HEK293T (cell line): ENCODE results near the gene CERS1.

ENCODE experiments used
- BHLHE40 ChIP-seq: fragments of 450-650 bp; IDR thresholded peaks from 2 replicates; pipeline ENCODE4 v1.6.1; 2016; ENCODE audit warnings: mild to moderate bottlenecking, moderate library complexity, borderline replicate concordance
- CTBP1 ChIP-seq: fragments of 450-650 bp; IDR thresholded peaks from 2 replicates; pipeline ENCODE4 v1.6.1; 2016; ENCODE audit warnings: borderline replicate concordance
- ELF4 ChIP-seq: fragments of 450-650 bp; IDR thresholded peaks from 2 replicates; pipeline ENCODE4 v1.6.1; 2017; ENCODE audit warnings: antibody characterized with exemption
- FOXA1 ChIP-seq: fragments of 450-650 bp; IDR thresholded peaks from 2 replicates; pipeline ENCODE4 v1.6.1; 2016; ENCODE audit warnings: mild to moderate bottlenecking
- FOXK2 ChIP-seq: fragments of 450-650 bp; IDR thresholded peaks from 2 replicates; pipeline ENCODE4 v1.6.1; 2016; ENCODE audit warnings: mild to moderate bottlenecking
- FOXM1 ChIP-seq: fragments of 450-650 bp; IDR thresholded peaks from 2 replicates; pipeline ENCODE4 v1.6.1; 2017; ENCODE audit warnings: mild to moderate bottlenecking, borderline replicate concordance
- HDGF ChIP-seq: fragments of 450-650 bp; IDR thresholded peaks from 2 replicates; pipeline ENCODE4 v1.6.1; 2017; ENCODE audit warnings: antibody characterized with exemption, borderline replicate concordance
- L3MBTL2 ChIP-seq: fragments of 450-650 bp; conservative IDR thresholded peaks from 2 replicates; pipeline ENCODE4 v1.6.1; 2016; ENCODE audit warnings: mild to moderate bottlenecking
- PKNOX1 ChIP-seq: fragments of 450-650 bp; IDR thresholded peaks from 2 replicates; pipeline ENCODE4 v1.6.1; 2016
- SP1 ChIP-seq: fragments of 450-650 bp; IDR thresholded peaks from 2 replicates; pipeline ENCODE4 v1.6.1; 2017
- SUZ12 ChIP-seq: fragments of 450-650 bp; IDR thresholded peaks from 2 replicates; pipeline ENCODE4 v1.6.1; 2016; ENCODE audit warnings: mild to moderate bottlenecking
- TARDBP ChIP-seq: fragments of 450-650 bp; IDR thresholded peaks from 2 replicates; pipeline ENCODE4 v1.6.1; 2016
- ZNF384 ChIP-seq: fragments of 450-650 bp; IDR thresholded peaks from 2 replicates; pipeline ENCODE4 v1.6.1; 2016

GRCh38 chr19:18903156-18904037 lies 7.4 kb upstream of the CERS1 start:
- no peak for TF ChIP-seq SP1
- no peak for TF ChIP-seq BHLHE40
- no peak for TF ChIP-seq CTBP1
- TF ChIP-seq ZNF384, result no peak
- TF ChIP-seq HDGF, result no peak
- no peak for TF ChIP-seq FOXM1
- no peak for TF ChIP-seq L3MBTL2
- no peak for TF ChIP-seq ELF4
- TF ChIP-seq TARDBP, result no peak
- no peak for TF ChIP-seq FOXA1
- TF ChIP-seq PKNOX1, result no peak
- no peak for TF ChIP-seq FOXK2
- TF ChIP-seq SUZ12, result no peak
